GM10248 (cell line): ENCODE measurements around the gene NLRP1.

Experiments
- CTCF ChIA-PET: fragments of 300-600 bp; sonication (Branson Sonifier 250); formaldehyde crosslinking; extraction: SDS; loops from one replicate; lab custom pipeline; 2021; ENCODE audit warnings: antibody characterized with exemption; lab: Yijun Ruan, JAX
- POLR2A ChIA-PET: fragments of 350-650 bp; sonication (Branson Sonifier 250); formaldehyde crosslinking; extraction: SDS; loops from one replicate; lab custom pipeline; 2020; ENCODE audit warnings: antibody characterized with exemption; lab: Yijun Ruan, JAX
- DNase-seq: peaks from one replicate; pipeline ENCODE4 v3.0.0; 2012; ENCODE audit errors: extremely low spot score
- CTCF ChIP-seq: IDR thresholded peaks from 2 replicates; pipeline ENCODE4 v1.5.1; 2012; ENCODE audit warnings: mild to moderate bottlenecking, low read depth; ENCODE audit errors: extremely low read depth, missing control alignments, control extremely low read depth

Gene NLRP1

GRCh38 chr17:5608399-5609112 lies 24.2 kb upstream of the NLRP1 start:
- ChIA-PET CTCF (interaction anchor here (1.6 to 1.7 kb wide), 2 partner anchors 11 to 16 kb away, joined by 6 to 8 read pairs; no protein-coding TSS in a partner anchor), POLR2A (no interaction called here)
- TF ChIP-seq CTCF: no peak

GRCh38 chr17:5607946-5608345 lies 23.6 kb upstream of the NLRP1 start:
- no peak for DNase-seq
- POLR2A ChIA-PET: no interaction called here
- TF ChIP-seq CTCF: no peak
- CTCF ChIA-PET: no interaction called here

More at GRCh38 chr17:5608399-5609112, 24.2 kb upstream of the NLRP1 start:
- no peak for DNase-seq

GRCh38 chr17:5605452-5605851 lies 21.1 kb upstream of the NLRP1 start:
- CTCF ChIA-PET: interaction anchor here (2.8 kb wide), 1 partner anchor 18 kb away, joined by 7 read pairs; no protein-coding TSS in a partner anchor
- no peak for DNase-seq
- no peak for TF ChIP-seq CTCF
- POLR2A ChIA-PET: no interaction called here

GRCh38 chr17:5600041-5600440 lies 15.7 kb upstream of the NLRP1 start:
- ChIA-PET POLR2A (no interaction called here), CTCF (no interaction called here)
- TF ChIP-seq CTCF: no peak
- no peak for DNase-seq

GRCh38 chr17:5598457-5598856 lies 14.1 kb upstream of the NLRP1 start:
- ChIA-PET CTCF (interaction anchor here (1.3 to 1.4 kb wide), 2 partner anchors 11 to 106 kb away, joined by 3 to 6 read pairs; no protein-coding TSS in a partner anchor), POLR2A (no interaction called here)
- no peak for DNase-seq
- no peak for TF ChIP-seq CTCF

GRCh38 chr17:5596421-5596820 lies 12.1 kb upstream of the NLRP1 start:
- POLR2A ChIA-PET: no interaction called here
- no peak for DNase-seq

More at GRCh38 chr17:5596421-5596820, 12.1 kb upstream of the NLRP1 start:
- TF ChIP-seq CTCF: no peak
- CTCF ChIA-PET: interaction anchor here (1.2 to 6.2 kb wide), 5 partner anchors 9 to 839 kb away, joined by 3 to 45 read pairs (median 23); partner anchors contain the start of gene AIPL1
